GM20431 (cell line): ENCODE measurements around the gene CFAP61.

Experiments
- in situ Hi-C: fragments of 300-500 bp; cut with MseI, MboI; formaldehyde crosslinking; loops from one replicate; pipeline ENCODE4 v1.15.0; 2020; ENCODE audit warnings: low sequenced_read_pairs; ENCODE audit not compliant: unreplicated experiment

CFAP61 gene

GRCh38 chr20:20034486-20034885, 17.8 kb upstream of the CFAP61 start:
- in situ Hi-C loops = no loop called here

- in situ Hi-C loops = no loop called here
These were observed 15.6 kb upstream of the CFAP61 start for GRCh38 chr20:20036756-20037155.

GRCh38 chr20:20037960-20038359, 14.4 kb upstream of the CFAP61 start:
- in situ Hi-C loops = no loop called here

GRCh38 chr20:20038586-20038985, 13.7 kb upstream of the CFAP61 start:
- in situ Hi-C loops = no loop called here

GRCh38 chr20:20039752-20040387, 12.5 kb upstream of the CFAP61 start:
- in situ Hi-C loops = no loop called here

- in situ Hi-C loops = no loop called here
These were observed 612 bp upstream of the CFAP61 start for GRCh38 chr20:20051767-20052073.

GRCh38 chr20:20060234-20060998, 8.1 kb downstream of the CFAP61 start:
- in situ Hi-C loops = no loop called here

GRCh38 chr20:20063941-20064702, 11.8 kb downstream of the CFAP61 start:
- in situ Hi-C loops = no loop called here

GRCh38 chr20:20065361-20065760, 13.0 kb downstream of the CFAP61 start:
- in situ Hi-C loops = no loop called here

GRCh38 chr20:20070871-20071726, 18.8 kb downstream of the CFAP61 start:
- in situ Hi-C loops = no loop called here

- in situ Hi-C loops = no loop called here
These were observed 21.6 kb downstream of the CFAP61 start for GRCh38 chr20:20073801-20074371.

- in situ Hi-C loops = loop anchor here (25.0 kb wide), 2 partner anchors 162 to 487 kb away; no protein-coding TSS in a partner anchor
These were observed 22.7 kb downstream of the CFAP61 start for GRCh38 chr20:20075032-20075431.

- in situ Hi-C loops = loop anchor here (25.0 kb wide), 2 partner anchors 161 to 486 kb away; no protein-coding TSS in a partner anchor
These were observed 24.1 kb downstream of the CFAP61 start for GRCh38 chr20:20076297-20077065.

- in situ Hi-C loops = loop anchor here (25.0 kb wide), 2 partner anchors 159 to 484 kb away; no protein-coding TSS in a partner anchor
These were observed 25.7 kb downstream of the CFAP61 start for GRCh38 chr20:20078041-20078440.

- in situ Hi-C loops = loop anchor here (25.0 kb wide), 2 partner anchors 158 to 483 kb away; no protein-coding TSS in a partner anchor
These were observed 26.9 kb downstream of the CFAP61 start for GRCh38 chr20:20079102-20079784.

GRCh38 chr20:20083807-20084206, 31.5 kb downstream of the CFAP61 start:
- in situ Hi-C loops = loop anchor here (25.0 kb wide), 2 partner anchors 153 to 478 kb away; no protein-coding TSS in a partner anchor

GRCh38 chr20:20084296-20084752, 32.0 kb downstream of the CFAP61 start:
- in situ Hi-C loops = loop anchor here (25.0 kb wide), 2 partner anchors 153 to 478 kb away; no protein-coding TSS in a partner anchor

GRCh38 chr20:20085071-20085470, 32.7 kb downstream of the CFAP61 start:
- in situ Hi-C loops = loop anchor here (25.0 kb wide), 2 partner anchors 152 to 477 kb away; no protein-coding TSS in a partner anchor
